MM.1S (cell line): ENCODE measurements around the gene EBF3.

ENCODE experiments used
- CTCF ChIP-seq: fragments of 300-600 bp; sonication (generic); IDR thresholded peaks from 2 replicates; pipeline ENCODE4 v1.5.1; 2016; ENCODE audit warnings: antibody characterized with exemption, low read length, mixed read lengths
- EZH2 ChIP-seq: fragments of 300-600 bp; sonication (generic); optimal IDR thresholded peaks from 2 replicates; pipeline ENCODE3; 2017; ENCODE audit warnings: low read depth, mild to moderate bottlenecking, antibody characterized with exemption, low read length, mixed read lengths

DNA sequence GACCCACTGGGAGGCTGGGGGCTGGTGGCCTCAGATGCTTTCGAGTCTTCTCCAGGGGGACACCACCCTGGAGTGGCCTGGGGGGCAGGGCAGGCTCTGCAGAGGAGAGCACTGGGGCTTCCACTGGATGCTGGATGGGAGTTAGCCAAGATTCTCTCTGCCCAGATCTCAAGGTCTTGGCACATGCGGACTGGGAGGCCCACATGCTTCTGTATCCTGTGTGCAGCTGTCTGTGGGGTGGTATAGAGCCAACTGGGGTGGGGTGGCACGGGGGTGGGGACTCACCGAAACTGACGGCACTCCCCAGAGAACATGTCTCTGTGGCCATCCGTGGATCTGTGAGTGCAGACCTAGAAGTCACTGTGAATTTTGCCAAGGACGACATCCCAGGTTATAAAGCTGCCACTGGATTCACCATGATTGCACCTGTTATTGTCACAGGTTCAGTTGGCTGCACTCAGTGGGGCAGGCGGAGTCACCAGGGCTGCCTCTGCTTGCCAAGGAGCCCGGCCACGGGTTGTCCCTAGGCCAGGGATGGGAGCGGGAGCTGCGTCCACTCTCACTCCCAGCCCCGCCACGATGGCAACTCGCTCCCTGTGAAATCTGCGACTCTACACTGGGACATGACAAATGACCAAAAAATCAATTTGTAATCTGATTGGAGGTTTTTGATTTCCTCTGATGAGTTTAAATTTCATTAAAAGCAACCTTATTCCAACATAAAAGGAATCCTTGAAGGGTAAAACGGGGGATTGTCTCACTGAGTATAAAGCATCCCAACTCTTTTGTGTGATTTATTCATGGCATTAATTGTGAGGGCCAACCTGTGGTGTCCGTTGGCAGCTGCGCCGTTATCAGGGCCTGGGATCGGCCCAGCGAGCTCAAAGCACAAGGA, 131.3 kb downstream of the EBF3 start:
- TF ChIP-seq EZH2 (no peak), CTCF (no peak)
